H1 (cell line): Measurements from ENCODE around the gene TGOLN2. TPM values are rescaled to one million over a fixed set of nuclear protein-coding genes. Genes with fewer than 3 reads are reported as not detected.
"Not testable (repeated sequence)": the region's sequence is repeated elsewhere in the genome, so short reads cannot be mapped to it uniquely, and the experiment has no call there.

Source experiments
- CTCF ChIA-PET: fragments of 300-600 bp; sonication (Branson Sonifier 250); formaldehyde crosslinking; loops from one replicate; lab custom pipeline; 2021; ENCODE audit not compliant: partially characterized antibody; lab: Charles Lee
- POLR2A ChIA-PET: fragments of 300-600 bp; sonication (Branson Sonifier 250); formaldehyde crosslinking; loops from one replicate; lab custom pipeline; 2021; ENCODE audit warnings: inconsistent platforms; ENCODE audit not compliant: partially characterized antibody; lab: Charles Lee
- DNase-seq, 2 experiments: peaks; one replicate each; pipeline versions ENCODE4 v3.0.0 to v3.0.0-alpha.2; 2010 to 2022; ENCODE audit warnings: low spot score in 2 of 2, low read depth in 1 of 2, mixed read lengths in 1 of 2
- FAIRE-seq: peaks from 2 replicates; lab custom pipeline; 2011; peaks lifted over from hg19 to GRCh38; lab: Jason Lieb, UNC
- H2AFZ ChIP-seq: 2 replicates; pipeline ENCODE4 v1.8.1; 2012; ENCODE audit warnings: low read length, inconsistent platforms
- H2AK5ac ChIP-seq: 2 replicates; pipeline ENCODE4 v1.6.1; 2013; ENCODE audit warnings: low read depth, low read length
- H2BK120ac ChIP-seq: replicated peaks from 2 replicates; pipeline ENCODE3; 2013; ENCODE audit warnings: low read depth, low read length, inconsistent platforms
- H2BK12ac ChIP-seq: 2 replicates; pipeline ENCODE4 v1.6.1; 2013; ENCODE audit warnings: low read depth, low read length
- H2BK15ac ChIP-seq: 2 replicates; pipeline ENCODE4 v1.6.1; 2013; ENCODE audit warnings: low read length
- H2BK20ac ChIP-seq: 2 replicates; pipeline ENCODE4 v1.6.1; 2013; ENCODE audit warnings: low read length
- H2BK5ac ChIP-seq: 2 replicates; pipeline ENCODE4 v1.6.1; 2013; ENCODE audit warnings: low read depth, low read length
- H3K14ac ChIP-seq: 2 replicates; pipeline ENCODE4 v1.6.1; 2013; ENCODE audit warnings: inconsistent platforms; ENCODE audit not compliant: insufficient read length
- H3K18ac ChIP-seq: 2 replicates; pipeline ENCODE4 v1.6.1; 2013; ENCODE audit warnings: low read length; ENCODE audit errors: extremely low read depth
- H3K23ac ChIP-seq: 2 replicates; pipeline ENCODE4 v1.6.1; 2013; ENCODE audit warnings: inconsistent platforms; ENCODE audit not compliant: insufficient read length
- H3K23me2 ChIP-seq: 2 replicates; pipeline ENCODE4 v1.6.1; 2013; ENCODE audit warnings: low read depth, low read length
- H3K27ac ChIP-seq: 2 replicates; pipeline ENCODE4 v1.6.1; 2011; ENCODE audit warnings: low read depth, low read length, inconsistent platforms
- H3K27me3 ChIP-seq, 4 experiments: replicated peaks in 1 of 4; 1 replicate in 1 of 4; 2 replicates in 3 of 4; pipeline versions ENCODE4 v1.6.1 to v1.8.1; 2011 to 2013; ENCODE audit warnings: low read length in 3 of 4, mild to moderate bottlenecking in 3 of 4, inconsistent platforms in 2 of 4, mixed read lengths in 2 of 4, moderate library complexity in 1 of 4; ENCODE audit not compliant: control insufficient read depth in 3 of 4, insufficient read depth in 3 of 4; ENCODE audit errors: extremely low read depth in 1 of 4
- H3K36me3 ChIP-seq, 4 experiments: 2 replicates each; pipeline versions ENCODE4 v1.6.1 to v1.8.1; 2011 to 2013; ENCODE audit warnings: mild to moderate bottlenecking in 4 of 4, low read length in 3 of 4, moderate library complexity in 2 of 4, control low read depth in 1 of 4, inconsistent platforms in 1 of 4; ENCODE audit not compliant: insufficient read depth in 4 of 4, control insufficient read depth in 2 of 4
- H3K4ac ChIP-seq: replicated peaks from 2 replicates; pipeline ENCODE3; 2013; ENCODE audit warnings: low read length, low read depth, mixed read lengths, inconsistent platforms; ENCODE audit not compliant: insufficient read length
- H3K4me1 ChIP-seq, 4 experiments: replicated peaks in 1 of 4; 1 replicate in 1 of 4; 2 replicates in 3 of 4; pipeline versions ENCODE4 v1.6.1 to v1.8.1; 2011 to 2013; ENCODE audit warnings: low read length in 3 of 4, inconsistent platforms in 2 of 4, mixed read lengths in 1 of 4; ENCODE audit not compliant: insufficient read depth in 4 of 4, control insufficient read depth in 3 of 4
- H3K4me2 ChIP-seq, 2 experiments: 2 replicates each; pipeline versions ENCODE4 v1.6.1 to v1.8.1; 2011 to 2013; ENCODE audit warnings: low read depth in 2 of 2, low read length in 2 of 2, control low read depth in 1 of 2, inconsistent platforms in 1 of 2, mild to moderate bottlenecking in 1 of 2; ENCODE audit not compliant: insufficient read depth in 1 of 2
- H3K4me3 ChIP-seq, 4 experiments: fragments of 200-600, 300-600 bp in 1 of 4; sonication (generic), shearing (Covaris generic), sonication (Bioruptor Twin) in 1 of 4; 2 replicates each; pipeline versions ENCODE4 v1.5.1 to v1.8.1; 2011 to 2016; ENCODE audit warnings: low read length in 4 of 4, low read depth in 3 of 4, control low read depth in 2 of 4, inconsistent platforms in 2 of 4, mild to moderate bottlenecking in 2 of 4, mixed read lengths in 1 of 4, moderate library complexity in 1 of 4; ENCODE audit not compliant: insufficient read depth in 2 of 4; ENCODE audit errors: extremely low read depth in 1 of 4
- H3K56ac ChIP-seq: replicated peaks from 2 replicates; pipeline ENCODE3; 2013; ENCODE audit warnings: low read depth, mild to moderate bottlenecking, mixed read lengths, low read length, inconsistent platforms; ENCODE audit not compliant: insufficient read length
- H3K79me1 ChIP-seq: 2 replicates; pipeline ENCODE4 v1.6.1; 2013; ENCODE audit warnings: low read depth, low read length, control low read depth
- H3K79me2 ChIP-seq, 2 experiments: 2 replicates each; pipeline versions ENCODE4 v1.6.1 to v1.8.1; 2012 to 2013; ENCODE audit warnings: low read length in 2 of 2, mild to moderate bottlenecking in 2 of 2, inconsistent platforms in 1 of 2; ENCODE audit not compliant: insufficient read depth in 2 of 2, control insufficient read depth in 1 of 2
- H3K9ac ChIP-seq, 4 experiments: replicated peaks in 1 of 4; 1 replicate in 1 of 4; 2 replicates in 3 of 4; pipeline versions ENCODE4 v1.6.1 to v1.8.1; 2011 to 2013; ENCODE audit warnings: low read depth in 3 of 4, low read length in 3 of 4, control low read depth in 2 of 4, mild to moderate bottlenecking in 2 of 4, moderate library complexity in 2 of 4, inconsistent platforms in 1 of 4; ENCODE audit errors: extremely low read depth in 1 of 4
- H3K9me3 ChIP-seq, 2 experiments: 2 replicates each; pipeline versions ENCODE4 v1.6.1 to v1.8.1; 2012 to 2013; ENCODE audit warnings: mild to moderate bottlenecking in 2 of 2, moderate library complexity in 2 of 2, control low read depth in 1 of 2, inconsistent platforms in 1 of 2, low read depth in 1 of 2, low read length in 1 of 2, mixed read lengths in 1 of 2; ENCODE audit not compliant: insufficient read depth in 2 of 2
- H4K20me1 ChIP-seq, 2 experiments: replicated peaks in 1 of 2; 2 replicates each; pipeline versions ENCODE3 to v1.8.1; 2011 to 2013; ENCODE audit warnings: inconsistent platforms in 2 of 2, low read length in 2 of 2, mild to moderate bottlenecking in 1 of 2; ENCODE audit not compliant: insufficient read depth in 2 of 2, control insufficient read depth in 1 of 2
- H4K5ac ChIP-seq: 2 replicates; pipeline ENCODE4 v1.6.1; 2013; ENCODE audit warnings: low read length, low read depth, mixed read lengths, inconsistent platforms; ENCODE audit not compliant: insufficient read length
- H4K8ac ChIP-seq: 2 replicates; pipeline ENCODE4 v1.8.0; 2013; ENCODE audit warnings: mild to moderate bottlenecking, moderate library complexity, low read length, inconsistent platforms; ENCODE audit not compliant: insufficient read depth; ENCODE audit errors: extremely low read depth
- H4K91ac ChIP-seq: replicated peaks from 2 replicates; pipeline ENCODE3; 2013; ENCODE audit warnings: low read length, mixed read lengths, inconsistent platforms; ENCODE audit not compliant: insufficient read length
- WGBS, 2 experiments: shearing (Covaris generic) in 1 of 2; methylation state at CpG; one replicate each; pipeline versions ENCODE4 v1.1.6 to v1.1.7; 2013 to 2015; ENCODE audit warnings: low lambda C conversion rate in 2 of 2, mixed read lengths in 2 of 2, inconsistent platforms in 1 of 2, low coverage in 1 of 2, missing lambda C conversion rate in 1 of 2; ENCODE audit not compliant: insufficient replicate concordance in 2 of 2, insufficient coverage in 1 of 2, insufficient read length in 1 of 2; ENCODE audit errors: extremely low coverage in 1 of 2, missing lambda C conversion rate in 1 of 2; 5-methylcytosine and 5-hydroxymethylcytosine counted together
- polyA plus RNA-seq, 7 experiments: library from polyadenylated mRNA; depleted of rRNA in 3 of 7; stranded (reverse) in 5 of 7; unstranded in 2 of 7; fragments of >200 nt in 5 of 7; fragments of 200-250 nt in 2 of 7; gene quantifications; 1 replicate in 5 of 7; 2 replicates in 1 of 7; 4 replicates in 1 of 7; pipeline versions ENCODE4 v1.2.1 to v1.2.3, GENCODE V29; 2011 to 2013; ENCODE audit warnings: missing spikeins in 2 of 7, mixed read lengths in 2 of 7
- total RNA-seq: library from RNA; stranded (reverse); fragmentation: NEBNext Ultra II Directional; extraction: Animal tissue kit (Norgen Biotek cat#: 25700); gene quantifications from 2 replicates; pipeline ENCODE4 v1.2.1, GENCODE V29; 2021

Gene TGOLN2
- total and polyA plus RNA-seq, 2 of the 8 experiments (the other 6 are each of a cell fraction or from before 2014, with no cell fraction given), result 33.9 to 38.9 TPM

- DNase-seq, H4K91ac ChIP-seq, FAIRE-seq, H3K4me1 ChIP-seq, H3K14ac ChIP-seq, H2BK15ac ChIP-seq, H2BK120ac ChIP-seq, H3K27me3 ChIP-seq, H3K23ac ChIP-seq, H3K4me2 ChIP-seq, H4K8ac ChIP-seq, H2AFZ ChIP-seq, H2BK20ac ChIP-seq, H3K4me3 ChIP-seq, H4K5ac ChIP-seq, H3K79me1 ChIP-seq, H3K23me2 ChIP-seq, H3K9ac ChIP-seq, H3K9me3 ChIP-seq, H3K18ac ChIP-seq, H3K56ac ChIP-seq, H4K20me1 ChIP-seq, H3K36me3 ChIP-seq, H2BK5ac ChIP-seq, H2AK5ac ChIP-seq, H2BK12ac ChIP-seq, H3K27ac ChIP-seq, H3K79me2 ChIP-seq, H3K4ac ChIP-seq: not testable (repeated sequence)
- WGBS, 2 experiments, result 88% methylated on average over 5 of the region's 5 CpGs; no CpG with 5 or more reads in 1 of the 2 experiments
- ChIA-PET POLR2A (interaction anchor here (1.1 kb wide), 1 partner anchor 9 kb away, joined by 4 read pairs; no protein-coding TSS in a partner anchor), CTCF (interaction anchor here (0.7 to 0.8 kb wide), 2 partner anchors 9 to 28 kb away, joined by 3 read pairs; partner anchors contain the start of genes ELMOD3 and RETSAT)
These were observed 35.0 kb upstream of the TGOLN2 start for GRCh38 chr2:85362653-85363387.
